Stimulated activated CD4-positive, alpha-beta T cell treated with anti-CD3 and anti-CD28 coated beads, Interleukin-1b, Interleukin-23, amount 100 ng/mL, for 1 hour (primary cell): ENCODE results near the gene CSF2.

Source experiments
- DNase-seq, 2 donors: peaks; one replicate each; pipeline ENCODE4 v3.0.0-alpha.2; 2020; ENCODE audit warnings: low read depth in 2 of 2

CSF2 gene

DNA sequence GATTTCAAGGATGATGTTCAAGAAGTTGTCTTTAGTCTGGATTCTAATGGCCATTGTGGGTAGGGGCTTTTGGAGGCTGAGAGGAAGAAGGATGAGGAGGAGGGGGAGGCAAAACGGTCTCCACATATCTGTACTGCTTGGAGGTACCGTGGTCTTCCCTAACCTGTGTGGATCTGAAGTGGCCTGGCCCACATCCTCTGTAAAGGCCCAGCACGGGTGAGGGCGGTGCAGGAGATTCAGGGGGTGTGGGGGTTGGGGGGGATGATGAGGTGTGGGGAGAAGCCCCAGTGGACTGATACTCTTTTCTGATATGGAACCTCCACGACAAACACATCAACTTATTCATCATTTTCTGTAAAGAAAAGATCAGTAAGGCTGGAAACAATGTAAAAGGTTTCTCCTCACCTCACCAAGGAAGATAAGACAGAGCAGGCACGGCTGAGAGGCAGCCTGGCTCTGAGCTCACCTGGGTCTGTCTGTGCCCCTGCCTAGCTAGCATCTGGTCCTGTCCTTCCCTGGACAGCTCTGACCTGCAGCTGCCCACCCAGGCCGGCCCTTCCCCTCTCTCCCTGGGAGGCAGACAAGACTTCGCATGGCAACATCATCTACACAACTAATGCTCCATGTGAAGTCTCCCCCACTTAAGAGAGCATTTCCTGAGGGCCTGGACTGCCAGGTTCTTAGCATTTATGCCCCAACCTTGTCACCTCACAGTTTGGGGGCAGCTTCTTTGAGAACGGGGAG is 18.7 kb upstream of the CSF2 start:
- DNase-seq, result no peak

DNA sequence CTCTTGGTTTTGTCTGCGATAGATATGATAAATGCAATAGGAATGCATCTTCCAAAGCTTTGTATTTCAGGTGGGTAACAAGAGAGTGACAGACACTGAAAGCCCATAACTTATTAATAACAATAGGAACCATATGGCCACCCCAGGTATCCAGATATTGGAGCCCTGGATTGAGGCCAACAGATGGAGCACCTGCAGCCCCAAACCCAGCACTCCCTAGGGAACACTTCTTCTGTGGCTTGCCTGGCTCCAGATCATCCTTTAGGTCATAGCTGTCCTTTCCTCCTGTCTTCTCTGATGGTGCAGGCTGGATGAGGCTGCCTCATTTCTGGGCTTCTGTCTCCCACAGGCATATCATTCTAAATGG is 18.2 kb upstream of the CSF2 start:
- no peak for DNase-seq

DNA sequence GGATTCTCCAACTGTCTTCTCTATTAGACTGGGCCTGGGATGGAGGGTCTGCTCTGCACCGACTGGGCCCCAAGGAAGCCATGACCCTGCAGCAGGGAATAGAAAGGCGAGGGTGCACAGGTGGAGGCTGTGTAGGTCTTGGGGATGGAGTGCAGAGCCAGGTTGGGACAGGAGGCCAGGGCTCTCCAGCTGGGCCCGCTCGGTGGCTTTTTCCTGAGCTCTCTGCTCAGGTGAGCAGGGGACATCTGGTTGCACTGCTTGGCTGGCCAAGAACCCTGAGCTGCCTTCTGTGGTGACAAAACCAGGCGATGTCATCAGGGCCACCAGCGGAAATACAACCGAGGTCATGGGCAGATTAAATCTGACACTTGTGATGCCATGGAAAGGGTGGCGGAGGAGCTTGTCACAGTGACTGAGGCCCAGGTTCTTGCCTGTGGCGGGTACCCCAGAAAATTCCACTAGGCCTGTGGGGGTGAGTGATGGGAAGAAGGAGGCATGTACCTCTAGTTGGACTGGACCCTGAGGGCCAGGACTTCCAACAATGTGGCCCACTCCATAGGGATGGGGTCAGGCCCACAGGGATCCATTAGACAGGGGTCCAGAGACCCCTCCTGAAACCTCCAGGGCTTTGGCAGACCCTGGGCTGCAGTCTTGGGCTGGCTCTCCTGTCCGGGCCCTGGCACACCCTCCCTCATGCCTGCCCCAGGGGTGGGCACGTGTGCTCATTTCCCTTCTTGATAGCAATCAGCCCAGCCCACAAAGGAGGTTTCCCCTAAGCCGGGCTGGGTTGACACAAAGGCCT is 17.6 kb upstream of the CSF2 start:
- peak in 1 of 2 donors; percentile 23 for DNase-seq

DNA sequence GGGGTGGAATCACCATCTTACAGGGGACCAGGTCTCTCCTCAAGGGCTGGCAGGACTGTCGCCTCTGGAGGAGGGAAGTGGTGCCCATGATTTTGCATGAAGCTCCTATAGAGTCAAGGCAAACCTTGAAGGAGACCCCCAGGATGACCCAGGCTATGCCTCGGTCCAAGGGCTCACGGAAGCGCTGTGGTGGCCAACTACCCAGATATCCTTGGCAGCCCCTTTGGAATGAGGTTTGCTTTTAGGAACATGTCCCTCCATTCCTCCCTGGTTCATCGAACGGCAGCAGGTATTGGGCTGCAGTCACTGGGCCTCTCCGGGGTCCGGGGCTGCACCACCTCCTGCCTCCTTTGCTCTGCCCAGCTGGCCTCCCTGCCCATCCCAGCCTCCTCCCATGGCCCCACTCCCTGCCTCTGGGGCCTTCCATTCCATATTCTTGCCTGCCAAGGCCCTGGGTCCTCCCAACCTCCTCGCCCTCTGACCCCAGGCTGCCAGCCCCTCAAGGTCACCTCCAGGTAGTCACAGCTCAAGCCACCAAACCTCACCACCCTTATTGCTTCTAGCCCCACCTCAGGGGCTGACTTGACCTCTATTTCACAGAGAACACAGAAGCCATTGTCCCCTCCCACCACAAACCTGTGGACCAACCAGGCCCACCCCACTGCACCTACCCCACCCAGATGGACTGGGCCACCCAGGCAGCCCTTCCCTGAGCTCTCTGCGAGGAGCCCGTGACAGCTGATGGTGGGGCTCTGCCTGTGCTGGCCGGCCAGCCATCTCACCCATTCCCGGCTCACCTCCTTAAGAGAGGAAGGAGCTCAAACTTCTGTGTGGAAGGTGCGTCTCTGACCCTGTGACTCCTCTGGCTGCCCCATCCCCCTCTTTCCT is 16.7 kb upstream of the CSF2 start:
- no peak for DNase-seq

GRCh38 chr5:132057498-132058255 is 15.9 kb upstream of the CSF2 start:
- no peak for DNase-seq

GRCh38 chr5:132058646-132059042 is 14.9 kb upstream of the CSF2 start:
- no peak for DNase-seq

- DNase-seq, result no peak
These were observed 14.4 kb upstream of the CSF2 start for GRCh38 chr5:132059043-132059695.

- no peak for DNase-seq
These were observed 13.7 kb upstream of the CSF2 start for GRCh38 chr5:132059696-132060500.

DNA sequence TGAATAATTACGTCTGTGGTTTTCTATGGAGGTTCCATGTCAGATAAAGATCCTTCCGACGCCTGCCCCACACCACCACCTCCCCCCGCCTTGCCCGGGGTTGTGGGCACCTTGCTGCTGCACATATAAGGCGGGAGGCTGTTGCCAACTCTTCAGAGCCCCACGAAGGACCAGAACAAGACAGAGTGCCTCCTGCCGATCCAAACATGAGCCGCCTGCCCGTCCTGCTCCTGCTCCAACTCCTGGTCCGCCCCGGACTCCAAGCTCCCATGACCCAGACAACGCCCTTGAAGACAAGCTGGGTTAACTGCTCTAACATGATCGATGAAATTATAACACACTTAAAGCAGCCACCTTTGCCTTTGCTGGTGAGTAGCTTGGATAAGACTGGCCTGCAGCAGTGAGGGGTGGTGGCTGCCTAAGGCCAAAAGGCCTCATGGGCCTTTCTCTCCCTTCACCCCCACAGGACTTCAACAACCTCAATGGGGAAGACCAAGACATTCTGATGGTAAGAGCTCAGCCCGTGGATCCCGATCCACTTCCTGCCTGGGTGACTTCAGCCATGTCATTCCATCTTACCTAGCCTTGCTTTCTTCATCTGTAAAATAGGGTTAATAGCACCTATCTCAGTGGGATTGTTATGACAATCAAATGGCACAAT is 13.0 kb upstream of the CSF2 start, which contains the start of gene IL3:
TSS of gene IL3 (plus strand) at position 155 of the 661 bp plus-strand sequence. CDS start at position 207, 52 bp downstream.
- DNase-seq, result no peak

GRCh38 chr5:132063090-132063911 is 10.3 kb upstream of the CSF2 start:
- peak; percentile 47 to 84 for DNase-seq

DNA sequence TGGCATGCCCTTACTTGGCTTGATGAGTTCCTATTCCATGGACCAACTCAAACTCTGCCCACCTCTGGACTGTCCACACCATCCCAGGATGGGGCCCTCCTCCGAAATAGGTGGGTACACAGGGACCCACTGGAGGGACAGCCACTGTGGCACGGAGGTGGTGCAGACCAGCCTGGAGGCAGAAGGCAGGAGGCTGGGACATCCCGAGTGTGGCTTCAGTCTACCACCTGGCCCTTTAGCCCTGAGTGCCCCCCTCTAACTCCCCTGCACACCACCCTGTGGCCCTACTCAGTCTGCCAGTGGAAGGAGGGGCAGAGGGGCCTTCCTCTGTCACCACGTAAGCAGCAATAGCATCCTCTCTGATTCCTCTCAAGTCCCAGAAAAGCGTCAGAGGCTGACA is 9.4 kb upstream of the CSF2 start:
- no peak for DNase-seq

- DNase-seq, result peak; percentile 59 to 83
These were observed 8.8 kb upstream of the CSF2 start for GRCh38 chr5:132064738-132065331.

- peak in 1 of 2 donors; percentile 34 for DNase-seq
These were observed 8.1 kb upstream of the CSF2 start for GRCh38 chr5:132065351-132065937.

- DNase-seq, result no peak
These were observed 7.5 kb upstream of the CSF2 start for GRCh38 chr5:132065951-132066701.

- DNase-seq, result no peak
These were observed 6.7 kb upstream of the CSF2 start for GRCh38 chr5:132066871-132067270.

- no peak for DNase-seq
These were observed 6.1 kb upstream of the CSF2 start for GRCh38 chr5:132067451-132067850.
